A673 (cell line): ENCODE results near the gene GPSM1.

ENCODE experiments used
- EZH2 ChIP-seq: fragments of 200-600 bp; sonication (generic); IDR thresholded peaks from 2 replicates; pipeline ENCODE4 v1.6.1; 2017; ENCODE audit warnings: borderline replicate concordance, low read depth, mild to moderate bottlenecking, mixed read lengths, antibody characterized with exemption, low read length; ENCODE audit not compliant: poor library complexity, severe bottlenecking
- TF ChIP-seq, protein P1 (sequence below): fragments of 300-800, 200-600 bp; sonication (generic); conservative IDR thresholded peaks from 2 replicates; pipeline ENCODE4 v1.5.1; 2017; ENCODE audit warnings: low read depth, mild to moderate bottlenecking, antibody characterized with exemption, low read length, moderate library complexity, mixed read lengths

DNA sequence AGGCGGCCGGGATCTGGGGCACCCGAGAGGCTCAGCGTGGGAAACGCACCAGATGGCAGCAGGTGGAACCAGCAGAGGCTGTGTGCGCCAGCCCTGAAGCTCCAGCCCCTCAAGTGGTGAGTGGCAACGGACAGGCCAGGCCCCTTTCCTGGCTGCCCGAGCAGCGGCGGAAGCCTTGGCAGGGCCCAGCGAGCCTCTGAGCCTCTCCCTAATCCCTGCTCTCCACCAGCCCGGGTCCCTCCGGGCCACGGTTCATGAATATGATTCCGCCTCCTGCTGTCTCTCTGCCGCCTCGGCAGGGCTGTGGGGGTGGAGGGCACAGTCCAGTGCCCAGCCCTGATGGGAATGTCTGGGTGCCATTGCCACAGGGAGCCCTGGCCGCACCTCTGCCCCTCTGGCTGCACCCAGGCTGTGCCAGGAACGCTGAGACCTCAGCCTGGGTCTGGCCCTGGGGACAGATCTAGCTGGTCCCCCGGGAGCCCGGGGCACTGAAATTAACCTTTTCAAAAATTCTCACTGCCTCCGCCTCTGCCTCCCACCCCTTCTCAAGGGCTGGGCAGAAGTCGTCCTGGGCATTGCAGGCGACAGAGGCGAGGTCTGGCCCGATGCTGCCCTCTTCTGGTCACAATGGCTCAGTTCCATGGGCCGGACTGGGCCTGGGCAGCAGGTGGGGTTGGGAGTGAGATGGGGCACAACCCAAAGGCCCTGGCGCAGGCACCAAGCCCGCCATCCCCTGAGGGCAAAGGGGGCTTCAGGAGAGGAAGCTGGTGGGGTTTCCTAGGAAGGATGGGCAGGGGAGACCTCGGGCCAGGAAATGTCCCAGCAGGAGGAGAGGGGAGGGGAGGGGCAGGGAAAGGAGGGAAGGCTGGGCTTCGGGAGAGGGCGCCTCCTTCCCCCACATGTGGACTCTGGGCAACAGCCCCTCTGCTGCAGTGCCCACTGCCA lies 43.8 kb upstream of the GPSM1 start:
- TF ChIP-seq, protein P1, sequence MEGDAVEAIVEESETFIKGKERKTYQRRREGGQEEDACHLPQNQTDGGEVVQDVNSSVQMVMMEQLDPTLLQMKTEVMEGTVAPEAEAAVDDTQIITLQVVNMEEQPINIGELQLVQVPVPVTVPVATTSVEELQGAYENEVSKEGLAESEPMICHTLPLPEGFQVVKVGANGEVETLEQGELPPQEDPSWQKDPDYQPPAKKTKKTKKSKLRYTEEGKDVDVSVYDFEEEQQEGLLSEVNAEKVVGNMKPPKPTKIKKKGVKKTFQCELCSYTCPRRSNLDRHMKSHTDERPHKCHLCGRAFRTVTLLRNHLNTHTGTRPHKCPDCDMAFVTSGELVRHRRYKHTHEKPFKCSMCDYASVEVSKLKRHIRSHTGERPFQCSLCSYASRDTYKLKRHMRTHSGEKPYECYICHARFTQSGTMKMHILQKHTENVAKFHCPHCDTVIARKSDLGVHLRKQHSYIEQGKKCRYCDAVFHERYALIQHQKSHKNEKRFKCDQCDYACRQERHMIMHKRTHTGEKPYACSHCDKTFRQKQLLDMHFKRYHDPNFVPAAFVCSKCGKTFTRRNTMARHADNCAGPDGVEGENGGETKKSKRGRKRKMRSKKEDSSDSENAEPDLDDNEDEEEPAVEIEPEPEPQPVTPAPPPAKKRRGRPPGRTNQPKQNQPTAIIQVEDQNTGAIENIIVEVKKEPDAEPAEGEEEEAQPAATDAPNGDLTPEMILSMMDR: peak; percentile 92
- TF ChIP-seq EZH2: no peak
